ENCODE data around the gene ZFP62. TPM values are rescaled to one million over a fixed set of nuclear protein-coding genes. Genes with fewer than 3 reads are reported as not detected.

The ZFP62 gene
- total RNA-seq, 1 donor: 18.1 TPM

- H3K4me2 ChIP-seq (ENCODE audit: insufficient read depth, low read length): no peak overlapping the region
- no peaks in the 10 kb centered on the region for H3K36me3 ChIP-seq (ENCODE audit: insufficient read depth, low read length)
- no peaks in the 10 kb centered on the region for H3K9me3 ChIP-seq (ENCODE audit: low read depth, low read length)
- H3K79me2 ChIP-seq (ENCODE audit: insufficient read depth, low read length): peaks cover 14% of the 10 kb centered on the region
- no peak overlapping the region for H3K4me3 ChIP-seq (ENCODE audit: insufficient read depth, low read length)
- H3K27me3 ChIP-seq (ENCODE audit: insufficient read depth, low read length): no peaks in the 10 kb centered on the region
- no peaks in the 10 kb centered on the region for H4K20me1 ChIP-seq (ENCODE audit: insufficient read depth, low read length)
- H3K27ac ChIP-seq (ENCODE audit: low read depth, low read length): no peak overlapping the region
- DNase-seq (ENCODE audit: insufficient read length, low spot score, missing footprints): no peak
- peaks cover 36% of the 10 kb centered on the region for H3K4me1 ChIP-seq (ENCODE audit: insufficient read depth, low read length)
- H2AFZ ChIP-seq (ENCODE audit: low read length): no peak overlapping the region
- no peak for TF ChIP-seq CTCF (IDR thresholded peaks at IDR 0.05; ENCODE audit: extremely low read depth, low read depth, low read length)
These were observed 47.7 kb downstream of the ZFP62 start for GRCh38 chr5:180813420-180813819.

- H3K4me1 ChIP-seq (ENCODE audit: insufficient read depth, low read length): peaks cover 37% of the 10 kb centered on the region
- H3K4me2 ChIP-seq (ENCODE audit: insufficient read depth, low read length): peak overlapping the region; percentile 80
- peaks cover 31% of the 10 kb centered on the region for H3K79me2 ChIP-seq (ENCODE audit: insufficient read depth, low read length)
- TF ChIP-seq CTCF (IDR thresholded peaks at IDR 0.05; ENCODE audit: extremely low read depth, low read depth, low read length): no peak
- no peak overlapping the region for H3K4me3 ChIP-seq (ENCODE audit: insufficient read depth, low read length)
- H2AFZ ChIP-seq (ENCODE audit: low read length): no peak overlapping the region
- no peaks in the 10 kb centered on the region for H3K27me3 ChIP-seq (ENCODE audit: insufficient read depth, low read length)
- H3K36me3 ChIP-seq (ENCODE audit: insufficient read depth, low read length): no peaks in the 10 kb centered on the region
- H3K9me3 ChIP-seq (ENCODE audit: low read depth, low read length): no peaks in the 10 kb centered on the region
- H3K27ac ChIP-seq (ENCODE audit: low read depth, low read length): peak overlapping the region; percentile 86
- DNase-seq (ENCODE audit: insufficient read length, low spot score, missing footprints): no peak
- H4K20me1 ChIP-seq (ENCODE audit: insufficient read depth, low read length): no peaks in the 10 kb centered on the region
These were observed 49.4 kb downstream of the ZFP62 start for GRCh38 chr5:180811623-180812124.

- peak; percentile 76 for DNase-seq (ENCODE audit: insufficient read length, low spot score, missing footprints)
- peak overlapping the region; percentile 86 for H3K27ac ChIP-seq (ENCODE audit: low read depth, low read length)
- H3K4me1 ChIP-seq (ENCODE audit: insufficient read depth, low read length): peaks cover 34% of the 10 kb centered on the region
- H3K36me3 ChIP-seq (ENCODE audit: insufficient read depth, low read length): no peaks in the 10 kb centered on the region
- H3K9me3 ChIP-seq (ENCODE audit: low read depth, low read length): no peaks in the 10 kb centered on the region
- peaks cover 37% of the 10 kb centered on the region for H3K79me2 ChIP-seq (ENCODE audit: insufficient read depth, low read length)
- peak overlapping the region; percentile 80 for H3K4me2 ChIP-seq (ENCODE audit: insufficient read depth, low read length)
- H4K20me1 ChIP-seq (ENCODE audit: insufficient read depth, low read length): no peaks in the 10 kb centered on the region
- H2AFZ ChIP-seq (ENCODE audit: low read length): peak overlapping the region; percentile 98
- no peaks in the 10 kb centered on the region for H3K27me3 ChIP-seq (ENCODE audit: insufficient read depth, low read length)
- TF ChIP-seq CTCF (IDR thresholded peaks at IDR 0.05; ENCODE audit: extremely low read depth, low read depth, low read length): no peak
- H3K4me3 ChIP-seq (ENCODE audit: insufficient read depth, low read length): peak overlapping the region; percentile 97
These were observed 50.0 kb downstream of the ZFP62 start for GRCh38 chr5:180810959-180811622.

GRCh38 chr5:180810210-180810958 is 50.7 kb downstream of the ZFP62 start:
- H3K4me3 ChIP-seq (ENCODE audit: insufficient read depth, low read length): peak overlapping the region; percentile 97
- H4K20me1 ChIP-seq (ENCODE audit: insufficient read depth, low read length): no peaks in the 10 kb centered on the region
- peak; percentile 99 for DNase-seq (ENCODE audit: insufficient read length, low spot score, missing footprints)
- no peaks in the 10 kb centered on the region for H3K27me3 ChIP-seq (ENCODE audit: insufficient read depth, low read length)
- H2AFZ ChIP-seq (ENCODE audit: low read length): peak overlapping the region; percentile 98
- TF ChIP-seq CTCF (IDR thresholded peaks at IDR 0.05; ENCODE audit: extremely low read depth, low read depth, low read length): no peak
- no peaks in the 10 kb centered on the region for H3K9me3 ChIP-seq (ENCODE audit: low read depth, low read length)
- peaks cover 33% of the 10 kb centered on the region for H3K4me1 ChIP-seq (ENCODE audit: insufficient read depth, low read length)
- H3K79me2 ChIP-seq (ENCODE audit: insufficient read depth, low read length): peaks cover 37% of the 10 kb centered on the region
- peak overlapping the region; percentile 80 for H3K4me2 ChIP-seq (ENCODE audit: insufficient read depth, low read length)
- no peaks in the 10 kb centered on the region for H3K36me3 ChIP-seq (ENCODE audit: insufficient read depth, low read length)
- peak overlapping the region; percentile 86 for H3K27ac ChIP-seq (ENCODE audit: low read depth, low read length)
